Hematopoietic multipotent progenitor cell treated with erythropoietin and hydrocortisone succinate and interleukin-3 and kit ligand, for 8 days (in vitro differentiated cells): ENCODE data around the gene TXNRD1.
"Not testable (repeated sequence)": the region's sequence is repeated elsewhere in the genome, so short reads cannot be mapped to it uniquely, and the experiment has no call there.

Source experiments
- DNase-seq: peaks from one replicate; pipeline ENCODE4 v3.0.0-alpha.2; 2015

Gene TXNRD1

GRCh38 chr12:104331376-104331775 lies 115.8 kb downstream of the TXNRD1 start:
- no peak for DNase-seq

GRCh38 chr12:104332273-104332672 lies 116.7 kb downstream of the TXNRD1 start:
- DNase-seq, result not testable (repeated sequence)

- no peak for DNase-seq
Measured at GRCh38 chr12:104333692-104334255, 118.2 kb downstream of the TXNRD1 start.

- no peak for DNase-seq
Measured at GRCh38 chr12:104334581-104334980, 119.0 kb downstream of the TXNRD1 start.

- DNase-seq, result no peak
Measured at GRCh38 chr12:104336115-104336514, 120.5 kb downstream of the TXNRD1 start.

GRCh38 chr12:104337030-104337558 lies 121.5 kb downstream of the TXNRD1 start:
- DNase-seq, result no peak

GRCh38 chr12:104339663-104340062 lies 124.1 kb downstream of the TXNRD1 start:
- DNase-seq, result no peak

GRCh38 chr12:104340177-104340576 lies 124.6 kb downstream of the TXNRD1 start:
- no peak for DNase-seq

- DNase-seq, result no peak
Measured at GRCh38 chr12:104340925-104341611, 125.5 kb downstream of the TXNRD1 start.

GRCh38 chr12:104342147-104342546 lies 126.6 kb downstream of the TXNRD1 start:
- no peak for DNase-seq

- no peak for DNase-seq
Measured at GRCh38 chr12:104342635-104343249, 127.2 kb downstream of the TXNRD1 start.

- no peak for DNase-seq
Measured at GRCh38 chr12:104344682-104345081, 129.1 kb downstream of the TXNRD1 start.

GRCh38 chr12:104345234-104346066 lies 129.9 kb downstream of the TXNRD1 start:
- DNase-seq, result no peak

- DNase-seq, result no peak
Measured at GRCh38 chr12:104347374-104348075, 131.9 kb downstream of the TXNRD1 start.

GRCh38 chr12:104348283-104348993 lies 132.9 kb downstream of the TXNRD1 start:
- DNase-seq, result no peak

- DNase-seq, result no peak
Measured at GRCh38 chr12:104348994-104349494, 133.5 kb downstream of the TXNRD1 start.

GRCh38 chr12:104350211-104351056 lies 134.9 kb downstream of the TXNRD1 start:
- DNase-seq, result no peak

GRCh38 chr12:104351057-104351983 lies 135.7 kb downstream of the TXNRD1 start:
- DNase-seq, result no peak

- no peak for DNase-seq
Measured at GRCh38 chr12:104352106-104352713, 136.6 kb downstream of the TXNRD1 start.
